Activated gamma-delta T cell (primary cell): Measurements from ENCODE around the gene SASH1.
"Not testable (repeated sequence)": the region's sequence is repeated elsewhere in the genome, so short reads cannot be mapped to it uniquely, and the experiment has no call there.

Experiments used
- DNase-seq: peaks from one replicate; lab custom pipeline; 2025; lab: John Stamatoyannopoulos, UW

SASH1 gene

GRCh38 chr6:148583631-148584030, 241.0 kb downstream of the SASH1 start:
- DNase-seq: no peak

GRCh38 chr6:148585641-148586040, 243.0 kb downstream of the SASH1 start:
- not testable (repeated sequence) for DNase-seq

- no peak for DNase-seq
Measured at GRCh38 chr6:148590883-148591282, 248.2 kb downstream of the SASH1 start.

GRCh38 chr6:148591656-148592055, 249.0 kb downstream of the SASH1 start:
- DNase-seq: no peak

GRCh38 chr6:148593130-148593812, 250.6 kb downstream of the SASH1 start:
- DNase-seq: no peak

GRCh38 chr6:148593813-148594170, 251.2 kb downstream of the SASH1 start:
- no peak for DNase-seq

GRCh38 chr6:148595550-148595949, 252.9 kb downstream of the SASH1 start:
- no peak for DNase-seq

DNA sequence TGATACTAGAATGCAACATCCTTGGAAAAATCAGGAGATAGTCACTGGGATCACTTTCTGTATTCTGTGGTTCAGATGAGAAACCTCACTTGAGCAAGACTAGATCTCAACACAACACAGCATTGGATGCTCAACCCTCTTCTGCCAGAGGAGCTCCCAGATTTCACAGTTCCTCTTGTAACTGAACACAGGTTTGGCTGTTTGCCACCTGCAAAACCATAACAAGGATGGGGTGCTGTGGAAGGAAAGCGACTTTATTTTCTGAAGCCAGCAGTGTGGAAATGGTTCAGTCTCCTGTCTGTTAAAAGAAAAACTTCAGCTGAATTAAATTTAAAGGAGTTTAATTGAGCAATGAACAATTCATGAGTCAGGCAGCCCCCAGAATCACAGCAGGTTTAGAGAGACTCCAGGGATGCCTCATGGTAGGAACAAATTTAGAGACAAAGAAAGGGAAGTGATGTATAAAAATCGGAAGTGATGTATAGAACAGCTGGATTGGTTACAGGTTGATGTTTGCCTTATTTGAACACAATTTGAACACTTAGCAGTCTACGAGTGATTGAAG, 254.3 kb downstream of the SASH1 start:
- DNase-seq: no peak

GRCh38 chr6:148598724-148599123, 256.1 kb downstream of the SASH1 start:
- DNase-seq: no peak

DNA sequence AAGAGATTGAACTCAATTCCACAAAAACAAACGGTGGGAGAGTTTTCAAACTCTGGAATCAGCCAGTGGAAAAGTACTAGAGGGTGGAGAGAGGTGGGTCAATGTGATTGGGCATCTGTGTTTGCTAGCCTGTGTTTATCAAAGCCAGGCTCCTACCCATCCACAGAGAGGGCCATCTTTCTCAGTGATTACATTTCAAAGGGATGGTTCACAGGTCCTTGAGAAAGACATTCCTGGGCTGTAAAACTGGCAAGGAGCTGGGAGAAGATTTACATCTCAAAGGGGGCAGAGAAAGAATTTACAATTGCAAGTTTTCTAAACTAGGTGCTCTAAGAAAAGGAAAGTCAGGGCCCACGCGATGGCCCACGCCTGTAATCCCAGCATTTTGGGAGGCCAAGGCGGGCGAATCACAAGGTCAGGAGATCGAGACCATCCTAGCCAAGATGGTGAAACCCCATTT, 257.4 kb downstream of the SASH1 start:
- no peak for DNase-seq
